ENCODE measurements around the gene MYRFL.

DNA sequence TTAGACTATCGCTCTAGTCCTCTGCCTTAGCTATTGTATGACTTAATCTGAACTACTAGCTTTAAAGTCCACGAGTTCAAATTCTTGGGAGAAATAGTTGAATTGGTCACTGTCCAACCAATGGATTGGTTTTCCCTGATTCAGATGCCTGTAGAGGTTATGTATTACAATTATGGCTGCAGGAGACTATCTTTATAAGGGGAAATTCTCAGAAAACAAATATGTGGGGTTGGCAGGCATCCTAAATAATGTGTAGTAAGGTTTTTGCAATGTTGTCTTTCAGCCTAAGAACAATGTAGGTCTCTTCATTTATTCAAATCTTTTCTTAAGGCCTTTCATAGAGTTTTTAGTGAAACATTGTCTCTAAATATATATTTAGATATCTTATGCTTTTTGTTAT is 26.9 kb downstream of the MYRFL start:
- TF ChIP-seq POLR2AphosphoS5 (IDR thresholded peaks at IDR 0.05) = no peak
- TF ChIP-seq, protein P1, sequence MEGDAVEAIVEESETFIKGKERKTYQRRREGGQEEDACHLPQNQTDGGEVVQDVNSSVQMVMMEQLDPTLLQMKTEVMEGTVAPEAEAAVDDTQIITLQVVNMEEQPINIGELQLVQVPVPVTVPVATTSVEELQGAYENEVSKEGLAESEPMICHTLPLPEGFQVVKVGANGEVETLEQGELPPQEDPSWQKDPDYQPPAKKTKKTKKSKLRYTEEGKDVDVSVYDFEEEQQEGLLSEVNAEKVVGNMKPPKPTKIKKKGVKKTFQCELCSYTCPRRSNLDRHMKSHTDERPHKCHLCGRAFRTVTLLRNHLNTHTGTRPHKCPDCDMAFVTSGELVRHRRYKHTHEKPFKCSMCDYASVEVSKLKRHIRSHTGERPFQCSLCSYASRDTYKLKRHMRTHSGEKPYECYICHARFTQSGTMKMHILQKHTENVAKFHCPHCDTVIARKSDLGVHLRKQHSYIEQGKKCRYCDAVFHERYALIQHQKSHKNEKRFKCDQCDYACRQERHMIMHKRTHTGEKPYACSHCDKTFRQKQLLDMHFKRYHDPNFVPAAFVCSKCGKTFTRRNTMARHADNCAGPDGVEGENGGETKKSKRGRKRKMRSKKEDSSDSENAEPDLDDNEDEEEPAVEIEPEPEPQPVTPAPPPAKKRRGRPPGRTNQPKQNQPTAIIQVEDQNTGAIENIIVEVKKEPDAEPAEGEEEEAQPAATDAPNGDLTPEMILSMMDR (IDR thresholded peaks at IDR 0.05) = no peak
